Lung (tissue), 12 donors: ENCODE measurements around the gene ALPK1. TPM values are rescaled to one million over a fixed set of nuclear protein-coding genes. Genes with fewer than 3 reads are reported as not detected.
"Not testable (repeated sequence)": the region's sequence is repeated elsewhere in the genome, so short reads cannot be mapped to it uniquely, and the experiment has no call there.

ENCODE experiments used
- ATAC-seq: fragments of 200-7000 bp; cut with Tn5 transposase; one replicate; pipeline ENCODE4 v1.9.1; 2020; ENCODE audit warnings: moderate number of reproducible peaks; ENCODE audit not compliant: insufficient read depth, low FRiP score
- DNase-seq, 3 donors: peaks; one replicate each; pipeline ENCODE4 v3.0.0-alpha.2; 2013 to 2017
- H3K27ac ChIP-seq, 2 donors: one replicate each; pipeline ENCODE4 v1.5.1; 2013; ENCODE audit warnings: mild to moderate bottlenecking in 2 of 2, moderate library complexity in 2 of 2, control low read depth in 1 of 2, inconsistent platforms in 1 of 2, low read depth in 1 of 2, low read length in 1 of 2
- H3K27me3 ChIP-seq, 3 donors: one replicate each; pipeline ENCODE4 v1.5.1; 2013; ENCODE audit warnings: low read length in 2 of 3; ENCODE audit not compliant: control insufficient read depth in 3 of 3, insufficient read depth in 3 of 3
- H3K36me3 ChIP-seq, 4 donors: one replicate each; pipeline ENCODE4 v1.5.1; 2013; ENCODE audit warnings: low read length in 4 of 4, mild to moderate bottlenecking in 1 of 4, moderate library complexity in 1 of 4; ENCODE audit not compliant: control insufficient read depth in 4 of 4, insufficient read depth in 4 of 4
- H3K4me1 ChIP-seq, 5 donors: one replicate each; pipeline ENCODE4 v1.5.1; 2013; ENCODE audit warnings: low read length in 5 of 5, mild to moderate bottlenecking in 2 of 5, moderate library complexity in 1 of 5; ENCODE audit not compliant: control insufficient read depth in 5 of 5, insufficient read depth in 5 of 5
- H3K4me3 ChIP-seq: one replicate; pipeline ENCODE4 v1.5.1; 2013; ENCODE audit warnings: mild to moderate bottlenecking, control low read depth, moderate library complexity
- H3K9ac ChIP-seq, 2 donors: one replicate each; pipeline ENCODE4 v1.5.1; 2013; ENCODE audit warnings: low read length in 2 of 2, control low read depth in 1 of 2; ENCODE audit not compliant: insufficient read depth in 1 of 2
- H3K9me3 ChIP-seq, 4 donors: one replicate each; pipeline ENCODE4 v1.5.1; 2013; ENCODE audit warnings: low read length in 3 of 4, mild to moderate bottlenecking in 1 of 4, moderate library complexity in 1 of 4; ENCODE audit not compliant: control insufficient read depth in 4 of 4, insufficient read depth in 3 of 4
- CTCF ChIP-seq: IDR thresholded peaks from 2 replicates; pipeline ENCODE4 v1.5.1; 2012; ENCODE audit warnings: mild to moderate bottlenecking; ENCODE audit errors: control extremely low read depth, extremely low read depth
- WGBS, 2 donors: extraction: QIAGEN DNeasy Blood & Tissue Kit; methylation state at CpG; one replicate each; pipeline ENCODE4 v1.1.7; 2013; 5-methylcytosine and 5-hydroxymethylcytosine counted together
- polyA plus RNA-seq, 2 donors: library from polyadenylated mRNA; stranded (reverse); fragments of 200-250 nt; gene quantifications; one replicate each; pipeline ENCODE4 v1.2.1, GENCODE V29; 2013
- total RNA-seq, 2 donors: library from RNA; depleted of rRNA in 1 of 2; stranded (reverse); fragments of >200 nt in 1 of 2; gene quantifications; one replicate each; pipeline ENCODE4 v1.2.1, GENCODE V29; 2014 to 2021
- donor health status: control.
- donor health status: control.
- donor health status: Bipolar disorder and iron deficiency.
- donor health status: healthy.
- donor health status: DM: yes; HTN: yes; CAD: no.

ALPK1 gene
- total and polyA plus RNA-seq, 4 donors, result 8.9 to 57.2 (median 23.4) TPM

- no peak for TF ChIP-seq CTCF
- Histone ChIP-seq H3K9ac (no peak overlapping the region), H3K4me3 (no peak overlapping the region), H3K27ac (no peak overlapping the region), H3K27me3 (no peaks in the 10 kb centered on the region), H3K4me1 (peaks cover 0 to 6% (median 0%) of the 10 kb centered on the region in 5 donors), H3K9me3 (no peaks in the 10 kb centered on the region), H3K36me3 (peaks cover 0 to 17% (median 0%) of the 10 kb centered on the region in 4 donors)
- no peak for ATAC-seq
- DNase-seq, result no peak
- 88 to 95% methylated on average over 3 of the region's 3 CpGs for WGBS, 2 donors
Observed at GRCh38 chr4:112426416-112426815, 129.2 kb downstream of the ALPK1 start.

GRCh38 chr4:112431158-112431557 lies 134.0 kb downstream of the ALPK1 start:
- no peaks in the 10 kb centered on the region for H3K27me3 ChIP-seq
- no peak overlapping the region for H3K4me3 ChIP-seq
- DNase-seq, result no peak
- H3K27ac ChIP-seq, result no peak overlapping the region
- peaks cover 0 to 12% (median under 1%) of the 10 kb centered on the region in 4 donors for H3K36me3 ChIP-seq
- H3K9me3 ChIP-seq, result no peaks in the 10 kb centered on the region
- no peak for TF ChIP-seq CTCF
- WGBS, 2 donors, result 69 to 78% methylated on average over 4 of the region's 4 CpGs
- H3K9ac ChIP-seq, result no peak overlapping the region
- no peaks in the 10 kb centered on the region for H3K4me1 ChIP-seq
- ATAC-seq, result no peak

GRCh38 chr4:112436987-112437386 lies 139.8 kb downstream of the ALPK1 start:
- H3K27ac ChIP-seq, result no peak overlapping the region
- TF ChIP-seq CTCF, result no peak
- 91 to 96% methylated on average over 1 of the region's 1 CpG for WGBS, 2 donors
- DNase-seq, result no peak
- H3K9me3 ChIP-seq, result no peaks in the 10 kb centered on the region
- H3K4me1 ChIP-seq, result no peaks in the 10 kb centered on the region
- no peak for ATAC-seq
- no peaks in the 10 kb centered on the region for H3K27me3 ChIP-seq
- peaks cover 5 to 20% (median 10%) of the 10 kb centered on the region in 4 donors for H3K36me3 ChIP-seq
- H3K9ac ChIP-seq, result no peak overlapping the region
- no peak overlapping the region for H3K4me3 ChIP-seq

- WGBS, 2 donors, result 89 to 94% methylated on average over 2 of the region's 2 CpGs
- H3K9me3 ChIP-seq, ATAC-seq, H3K4me1 ChIP-seq, H3K27ac ChIP-seq, H3K4me3 ChIP-seq, H3K9ac ChIP-seq, DNase-seq, H3K27me3 ChIP-seq: not testable (repeated sequence)
- peaks cover 0 to 20% (median 9%) of the 10 kb centered on the region in 4 donors for H3K36me3 ChIP-seq
Observed at GRCh38 chr4:112442226-112442625, 145.1 kb downstream of the ALPK1 start.
